ENCODE measurements around the gene ZNF558.

ZNF558 gene

DNA sequence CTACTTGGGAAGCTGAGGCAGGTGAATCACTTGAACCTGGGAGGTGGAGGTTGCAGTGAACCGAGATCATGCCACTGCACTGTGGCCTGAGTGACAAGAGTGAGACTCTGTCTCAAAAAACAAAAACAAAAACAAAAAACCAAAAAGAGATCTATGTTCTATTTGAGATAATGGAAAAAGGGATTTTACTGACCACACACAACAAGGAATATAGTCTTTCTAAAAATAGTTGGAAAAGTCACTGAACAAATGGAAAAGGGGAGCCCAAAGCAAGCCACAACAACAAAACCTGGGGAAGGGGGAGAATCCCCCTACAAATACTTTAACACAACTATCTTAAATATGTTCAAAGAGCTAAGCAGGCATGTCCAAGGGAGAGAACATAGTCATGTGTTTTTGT lies 37.3 kb downstream of the ZNF558 start:
- no peak for TF ChIP-seq CTCF (IDR thresholded peaks at IDR 0.05)

All from LNCAP (cell line).